IMR-90 (cell line): Measurements from ENCODE around the gene NOSTRIN. TPM values are rescaled to one million over a fixed set of nuclear protein-coding genes. Genes with fewer than 3 reads are reported as not detected.

Experiments used
- ATAC-seq: fragments of 200-7000 bp; cut with Tn5 transposase; 2 replicates; pipeline ENCODE4 v1.9.1; 2020; ENCODE audit warnings: low read depth, mild to moderate bottlenecking, moderate library complexity
- BruUV-seq: library from RNA; stranded (reverse); fragments of 400-500 nt; replicated peaks from 2 replicates; lab custom pipeline; 2021; lab: Mats Ljungman, UMichigan
- CTCF ChIA-PET: fragments of 300-600 bp; formaldehyde crosslinking; extraction: SDS; loops from one replicate; lab custom pipeline; 2021; ENCODE audit warnings: antibody characterized with exemption; lab: Yijun Ruan, JAX
- POLR2A ChIA-PET: fragments of 300-600 bp; sonication (Branson Sonifier 250); formaldehyde crosslinking; loops from one replicate; lab custom pipeline; 2022; ENCODE audit warnings: antibody characterized with exemption; ENCODE audit not compliant: unreplicated experiment; lab: Charles Lee
- DNase-seq: peaks from one replicate; pipeline ENCODE4 v3.0.0; 2013
- H2AFZ ChIP-seq: replicated peaks from 2 replicates; pipeline ENCODE3; 2013; ENCODE audit warnings: low read length, mild to moderate bottlenecking; ENCODE audit not compliant: poor library complexity
- H2AK5ac ChIP-seq: 2 replicates; pipeline ENCODE4 v1.6.1; 2013; ENCODE audit warnings: low read depth, low read length, inconsistent platforms
- H2AK9ac ChIP-seq: replicated peaks from 2 replicates; pipeline ENCODE3; 2013; ENCODE audit warnings: mild to moderate bottlenecking, low read depth, low read length, moderate library complexity; ENCODE audit not compliant: poor library complexity
- H2BK120ac ChIP-seq: 2 replicates; pipeline ENCODE4 v1.6.1; 2013; ENCODE audit warnings: low read depth, low read length, inconsistent platforms
- H2BK15ac ChIP-seq: 3 replicates; pipeline ENCODE4 v1.6.1; 2013; ENCODE audit warnings: low read depth, low read length, inconsistent platforms
- H2BK20ac ChIP-seq: 2 replicates; pipeline ENCODE4 v1.6.1; 2013; ENCODE audit warnings: low read depth, mild to moderate bottlenecking, inconsistent platforms, low read length, moderate library complexity
- H2BK5ac ChIP-seq: 2 replicates; pipeline ENCODE4 v1.6.1; 2013; ENCODE audit warnings: mild to moderate bottlenecking, low read depth, low read length, inconsistent platforms; ENCODE audit not compliant: poor library complexity, severe bottlenecking
- H3K14ac ChIP-seq: replicated peaks from 2 replicates; pipeline ENCODE4 v1.6.1; 2013; ENCODE audit warnings: low read depth, low read length, inconsistent platforms
- H3K18ac ChIP-seq: 2 replicates; pipeline ENCODE4 v1.6.1; 2013; ENCODE audit warnings: low read depth, low read length, control low read depth
- H3K23ac ChIP-seq: 2 replicates; pipeline ENCODE4 v1.6.1; 2013; ENCODE audit warnings: low read depth, low read length, inconsistent platforms
- H3K27ac ChIP-seq: 2 replicates; pipeline ENCODE4 v1.5.1; 2013; ENCODE audit warnings: mild to moderate bottlenecking, control low read depth, low read length; ENCODE audit not compliant: insufficient read depth
- H3K27me3 ChIP-seq: 2 replicates; pipeline ENCODE4 v1.6.1; 2013; ENCODE audit warnings: low read length; ENCODE audit not compliant: control insufficient read depth, insufficient read depth
- H3K36me3 ChIP-seq: 2 replicates; pipeline ENCODE4 v1.6.1; 2013; ENCODE audit warnings: low read length, mixed read lengths; ENCODE audit not compliant: control insufficient read depth, insufficient read depth
- H3K4ac ChIP-seq: 2 replicates; pipeline ENCODE4 v1.6.1; 2013; ENCODE audit warnings: low read depth, low read length, inconsistent platforms
- H3K4me1 ChIP-seq: 2 replicates; pipeline ENCODE4 v1.6.1; 2013; ENCODE audit warnings: low read length, mixed read lengths; ENCODE audit not compliant: control insufficient read depth, insufficient read depth
- H3K4me2 ChIP-seq: 2 replicates; pipeline ENCODE4 v1.6.1; 2013; ENCODE audit warnings: low read depth, mild to moderate bottlenecking, control low read depth, low read length, moderate library complexity
- H3K4me3 ChIP-seq: 2 replicates; pipeline ENCODE4 v1.5.1; 2013; ENCODE audit warnings: low read depth, mild to moderate bottlenecking, control low read depth, low read length, moderate library complexity; ENCODE audit not compliant: insufficient read depth
- H3K56ac ChIP-seq: 2 replicates; pipeline ENCODE4 v1.6.1; 2013; ENCODE audit warnings: low read length, inconsistent platforms; ENCODE audit not compliant: insufficient read depth; ENCODE audit errors: extremely low read depth
- H3K79me1 ChIP-seq, 2 experiments: 2 replicates each; pipeline ENCODE4 v1.6.1; 2013; ENCODE audit warnings: low read length in 2 of 2, inconsistent platforms in 1 of 2, low read depth in 1 of 2
- H3K9ac ChIP-seq: 2 replicates; pipeline ENCODE4 v1.6.1; 2013; ENCODE audit warnings: low read depth, low read length, control low read depth
- H3K9me1 ChIP-seq: 2 replicates; pipeline ENCODE4 v1.6.1; 2013; ENCODE audit warnings: low read length, inconsistent platforms; ENCODE audit not compliant: insufficient read depth
- H3K9me3 ChIP-seq: 2 replicates; pipeline ENCODE4 v1.6.1; 2013; ENCODE audit warnings: low read length; ENCODE audit not compliant: control insufficient read depth, insufficient read depth
- H4K20me1 ChIP-seq: 2 replicates; pipeline ENCODE4 v1.6.1; 2013; ENCODE audit warnings: low read length, inconsistent platforms; ENCODE audit not compliant: insufficient read depth
- H4K5ac ChIP-seq: 2 replicates; pipeline ENCODE4 v1.6.1; 2013; ENCODE audit warnings: mild to moderate bottlenecking, low read depth, low read length, control low read depth
- H4K8ac ChIP-seq, 2 experiments: 2 replicates each; pipeline ENCODE4 v1.6.1; 2013; ENCODE audit warnings: low read depth in 2 of 2, low read length in 2 of 2, control low read depth in 1 of 2, inconsistent platforms in 1 of 2
- H4K91ac ChIP-seq: 2 replicates; pipeline ENCODE4 v1.6.1; 2013; ENCODE audit warnings: low read depth, low read length, inconsistent platforms; ENCODE audit not compliant: insufficient read depth
- MXI1 ChIP-seq: IDR thresholded peaks from 2 replicates; pipeline ENCODE4 v1.6.1; 2012; ENCODE audit warnings: low read depth, mild to moderate bottlenecking, low read length, moderate library complexity, borderline replicate concordance
- WGBS, 2 experiments: methylation state at CpG; one replicate each; pipeline versions ENCODE4 v1.1.5 to v1.1.7; 2013; ENCODE audit warnings: missing lambda C conversion rate in 2 of 2; ENCODE audit not compliant: insufficient read length in 1 of 2; ENCODE audit errors: extremely low coverage in 2 of 2; 5-methylcytosine and 5-hydroxymethylcytosine counted together
- dilution Hi-C: fragments of 300-500 bp; cut with HindIII; formaldehyde crosslinking; loops from one replicate; pipeline ENCODE4 v1.14.3; 2018; ENCODE audit warnings: low sequenced_read_pairs; ENCODE audit not compliant: unreplicated experiment
- in situ Hi-C: fragments of 300-500 bp; cut with MboI; formaldehyde crosslinking; loops from 3 replicates; pipeline ENCODE4 v1.14.3; 2019; ENCODE audit warnings: low sequenced_read_pairs, inconsistent platforms, mixed read lengths
- intact Hi-C: fragments of 100-400 bp; cut with micrococcal nuclease; formaldehyde crosslinking; loops from 2 replicates; pipeline ENCODE4 v1.10.0; 2022
- polyA plus RNA-seq, 3 experiments: library from polyadenylated mRNA; depleted of rRNA; stranded (reverse); fragments of >200 nt; gene quantifications; 2 replicates each; pipeline ENCODE4 v1.2.3, GENCODE V29; 2012; ENCODE audit warnings: low replicate concordance in 1 of 3
- total RNA-seq: library from RNA; depleted of rRNA; stranded (reverse); fragments of >200 nt; gene quantifications from 2 replicates; pipeline ENCODE4 v1.2.3, GENCODE V29; 2012

The NOSTRIN gene
- total and polyA plus RNA-seq, 2 of the 4 experiments (the other 2 are of a cell fraction) = 0.15 to 0.18 TPM

GRCh38 chr2:168782271-168782670 lies 20.2 kb upstream of the NOSTRIN start:
- H3K79me1 ChIP-seq = no peaks in the 10 kb centered on the region
- no peak overlapping the region for H2BK20ac ChIP-seq
- TF ChIP-seq MXI1 = no peak
- in situ Hi-C loops (no loop called here), dilution Hi-C loops (no loop called here), intact Hi-C loops (no loop called here)
- no peak overlapping the region for H4K8ac ChIP-seq
- H3K4ac ChIP-seq = no peak overlapping the region
- H2BK120ac ChIP-seq = no peak overlapping the region
- no peaks in the 10 kb centered on the region for H3K36me3 ChIP-seq
- H3K4me2 ChIP-seq = no peak overlapping the region
- no peak overlapping the region for H3K27ac ChIP-seq
- no peak overlapping the region for H3K23ac ChIP-seq
- H4K5ac ChIP-seq = no peak overlapping the region
- no peak overlapping the region for H4K91ac ChIP-seq
- no peak overlapping the region for H2BK5ac ChIP-seq
- H3K14ac ChIP-seq = no peak overlapping the region
- CTCF ChIA-PET = no interaction called here
- WGBS, 2 experiments = no CpG with 5 or more reads among the region's 4 CpGs
- no peak overlapping the region for H3K56ac ChIP-seq
- H3K9me3 ChIP-seq = no peaks in the 10 kb centered on the region
- no peaks in the 10 kb centered on the region for H4K20me1 ChIP-seq
- no peak for ATAC-seq
- no peaks in the 10 kb centered on the region for H3K9me1 ChIP-seq
- no peaks in the 10 kb centered on the region; the same call in 1 of the 2 replicates for H3K27me3 ChIP-seq
- BruUV-seq = no TSS peak
- H2AK9ac ChIP-seq = no peak overlapping the region
- H2BK15ac ChIP-seq = no peak overlapping the region
- no peak overlapping the region for H3K9ac ChIP-seq
- DNase-seq = no peak
- POLR2A ChIA-PET = no interaction called here
- H3K4me3 ChIP-seq = no peak overlapping the region
- H2AK5ac ChIP-seq = no peak overlapping the region
- no peak overlapping the region for H3K18ac ChIP-seq
- no peaks in the 10 kb centered on the region for H3K4me1 ChIP-seq
- H2AFZ ChIP-seq = no peak overlapping the region
